Measurements from ENCODE around the gene GREM1.

GREM1 gene

GRCh38 chr15:32787949-32788348 is 70.1 kb downstream of the GREM1 start:
- no peak for DNase-seq

- no peak for DNase-seq
These were observed 72.7 kb downstream of the GREM1 start for GRCh38 chr15:32790352-32790999.

GRCh38 chr15:32792436-32792835 is 74.6 kb downstream of the GREM1 start:
- no peak for DNase-seq

Data from cortex of kidney (tissue), 1 donor.